HUES48 (cell line): ENCODE measurements around the gene LRRC75A.

Experiments
- H3K27ac ChIP-seq: one replicate; pipeline ENCODE4 v1.7.0; 2013; ENCODE audit warnings: low read depth, low read length, inconsistent platforms
- H3K27me3 ChIP-seq: 2 replicates; pipeline ENCODE4 v1.6.1; 2013; ENCODE audit warnings: mild to moderate bottlenecking, low read length; ENCODE audit not compliant: control insufficient read depth, insufficient read depth
- H3K36me3 ChIP-seq: 2 replicates; pipeline ENCODE4 v1.6.1; 2013; ENCODE audit warnings: low read length; ENCODE audit not compliant: control insufficient read depth, insufficient read depth
- H3K4me1 ChIP-seq: 2 replicates; pipeline ENCODE4 v1.6.1; 2013; ENCODE audit warnings: mild to moderate bottlenecking, low read length; ENCODE audit not compliant: control insufficient read depth, insufficient read depth
- H3K4me3 ChIP-seq: 2 replicates; pipeline ENCODE4 v1.5.1; 2013; ENCODE audit warnings: mild to moderate bottlenecking, low read depth, low read length
- H3K9ac ChIP-seq: 2 replicates; pipeline ENCODE4 v1.6.1; 2013; ENCODE audit warnings: mild to moderate bottlenecking, low read depth, low read length, moderate library complexity
- H3K9me3 ChIP-seq: 2 replicates; pipeline ENCODE4 v1.6.1; 2013; ENCODE audit warnings: low read length; ENCODE audit not compliant: control insufficient read depth, insufficient read depth

The LRRC75A gene

GRCh38 chr17:16463358-16464302 is 28.4 kb downstream of the LRRC75A start:
- Histone ChIP-seq H3K4me1 (peaks cover 13% of the 10 kb centered on the region), H3K4me3 (no peak overlapping the region), H3K9me3 (no peaks in the 10 kb centered on the region), H3K27ac (no peak overlapping the region), H3K9ac (no peak overlapping the region), H3K27me3 (no peaks in the 10 kb centered on the region), H3K36me3 (no peaks in the 10 kb centered on the region; the same call in 1 of the 2 replicates)

GRCh38 chr17:16462070-16462864 is 29.7 kb downstream of the LRRC75A start:
- no peak overlapping the region for H3K4me3 ChIP-seq
- H3K4me1 ChIP-seq, result peaks cover 13% of the 10 kb centered on the region
- no peak overlapping the region for H3K27ac ChIP-seq
- no peaks in the 10 kb centered on the region for H3K9me3 ChIP-seq
- H3K9ac ChIP-seq, result no peak overlapping the region
- H3K36me3 ChIP-seq, result no peaks in the 10 kb centered on the region; the same call in 1 of the 2 replicates
- no peaks in the 10 kb centered on the region for H3K27me3 ChIP-seq

- Histone ChIP-seq H3K9ac (no peak overlapping the region), H3K27me3 (no peaks in the 10 kb centered on the region), H3K27ac (no peak overlapping the region), H3K4me1 (peaks cover 13% of the 10 kb centered on the region), H3K4me3 (no peak overlapping the region), H3K9me3 (no peaks in the 10 kb centered on the region), H3K36me3 (no peaks in the 10 kb centered on the region; the same call in 1 of the 2 replicates)
Observed at GRCh38 chr17:16461606-16461866, 30.5 kb downstream of the LRRC75A start.

- no peaks in the 10 kb centered on the region for H3K27me3 ChIP-seq
- no peak overlapping the region for H3K4me3 ChIP-seq
- H3K9me3 ChIP-seq, result no peaks in the 10 kb centered on the region
- no peak overlapping the region for H3K9ac ChIP-seq
- H3K36me3 ChIP-seq, result no peaks in the 10 kb centered on the region; the same call in 1 of the 2 replicates
- H3K4me1 ChIP-seq, result peaks cover 13% of the 10 kb centered on the region
- no peak overlapping the region for H3K27ac ChIP-seq
Observed at GRCh38 chr17:16460796-16461605, 31.0 kb downstream of the LRRC75A start.

- peak overlapping the region; percentile 24 for H3K27ac ChIP-seq
- peaks cover 13% of the 10 kb centered on the region for H3K4me1 ChIP-seq
- no peak overlapping the region for H3K4me3 ChIP-seq
- no peaks in the 10 kb centered on the region for H3K27me3 ChIP-seq
- H3K9ac ChIP-seq, result no peak overlapping the region
- H3K36me3 ChIP-seq, result no peaks in the 10 kb centered on the region; the same call in 1 of the 2 replicates
- no peaks in the 10 kb centered on the region for H3K9me3 ChIP-seq
Observed at GRCh38 chr17:16459855-16460550, 32.0 kb downstream of the LRRC75A start.

GRCh38 chr17:16459271-16459670 is 32.7 kb downstream of the LRRC75A start:
- Histone ChIP-seq H3K36me3 (no peaks in the 10 kb centered on the region; the same call in 1 of the 2 replicates), H3K27me3 (no peaks in the 10 kb centered on the region), H3K4me1 (peaks cover 13% of the 10 kb centered on the region), H3K4me3 (no peak overlapping the region), H3K27ac (no peak overlapping the region), H3K9me3 (no peaks in the 10 kb centered on the region), H3K9ac (no peak overlapping the region)

- Histone ChIP-seq H3K27me3 (no peaks in the 10 kb centered on the region), H3K4me1 (peaks cover 13% of the 10 kb centered on the region), H3K27ac (no peak overlapping the region), H3K9me3 (no peaks in the 10 kb centered on the region), H3K9ac (no peak overlapping the region), H3K36me3 (no peaks in the 10 kb centered on the region; the same call in 1 of the 2 replicates), H3K4me3 (no peak overlapping the region)
Observed at GRCh38 chr17:16456742-16457316, 35.2 kb downstream of the LRRC75A start.

GRCh38 chr17:16455997-16456741 is 35.8 kb downstream of the LRRC75A start:
- H3K4me3 ChIP-seq, result no peak overlapping the region
- no peak overlapping the region for H3K27ac ChIP-seq
- peaks cover 13% of the 10 kb centered on the region for H3K4me1 ChIP-seq
- no peaks in the 10 kb centered on the region for H3K9me3 ChIP-seq
- H3K9ac ChIP-seq, result no peak overlapping the region
- no peaks in the 10 kb centered on the region for H3K27me3 ChIP-seq
- H3K36me3 ChIP-seq, result no peaks in the 10 kb centered on the region

GRCh38 chr17:16453493-16453851 is 38.5 kb downstream of the LRRC75A start:
- Histone ChIP-seq H3K27me3 (no peaks in the 10 kb centered on the region), H3K27ac (no peak overlapping the region), H3K9me3 (no peaks in the 10 kb centered on the region), H3K4me3 (no peak overlapping the region), H3K36me3 (peaks cover 10% of the 10 kb centered on the region), H3K9ac (no peak overlapping the region), H3K4me1 (no peaks in the 10 kb centered on the region)
